Body of pancreas (tissue), 4 donors: Measurements from ENCODE around the gene HDAC1.

Experiments used
- CTCF ChIP-seq, 7 experiments: fragments of 450-650 bp in 4 of 7; fragments of 200-600 bp in 3 of 7; sonication (generic) in 3 of 7; IDR thresholded peaks; one replicate each; pipeline ENCODE4 v1.5.1; 2016 to 2019; ENCODE audit warnings: antibody characterized with exemption in 7 of 7
- POLR2A ChIP-seq, 3 donors: fragments of 450-650 bp; IDR thresholded peaks; one replicate each; pipeline ENCODE4 v1.6.1; 2016; ENCODE audit warnings: antibody characterized with exemption in 3 of 3, mild to moderate bottlenecking in 2 of 3

- TF ChIP-seq CTCF (IDR thresholded peaks at IDR 0.05) (no peak), POLR2A (IDR thresholded peaks at IDR 0.05) (no peak)
Observed at GRCh38 chr1:32316903-32317277, 25.0 kb downstream of the HDAC1 start.
